Measurements from ENCODE around the gene ADAMTS12. TPM values are rescaled to one million over a fixed set of nuclear protein-coding genes. Genes with fewer than 3 reads are reported as not detected.

Gene ADAMTS12
- polyA plus RNA-seq, 1 experiment: 46.8 TPM

DNA sequence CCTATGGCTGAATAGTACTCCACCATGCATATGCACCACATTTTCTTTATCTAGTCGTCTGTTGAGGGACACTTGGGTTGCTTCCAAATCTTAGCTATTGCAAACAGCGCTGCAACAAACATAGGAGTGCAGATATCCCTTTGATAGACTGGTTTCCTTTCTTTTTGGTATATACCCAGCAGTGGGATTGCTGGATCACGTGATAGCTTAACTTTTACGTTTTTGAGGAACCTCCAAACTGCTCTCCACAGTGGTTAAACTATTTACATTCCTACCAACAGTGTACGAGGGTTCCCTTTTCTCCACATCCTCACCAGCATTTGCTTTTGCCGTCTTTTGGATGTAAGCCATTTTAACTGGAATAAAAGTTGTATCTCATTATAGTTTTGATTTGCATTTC is 308.5 kb downstream of the ADAMTS12 start:
- no peak for DNase-seq (ENCODE audit: low read depth, low spot score)
- ChIA-PET CTCF (no interaction called here), POLR2A (no interaction called here)
- H3K27ac ChIP-seq (ENCODE audit: low read depth, low read length): no peak overlapping the region
- no peak overlapping the region for H3K4me3 ChIP-seq (ENCODE audit: low read depth, low read length)
- H3K9me3 ChIP-seq (ENCODE audit: control insufficient read depth, insufficient read depth, low read length): no peaks in the 10 kb centered on the region
- TF ChIP-seq, protein P1, sequence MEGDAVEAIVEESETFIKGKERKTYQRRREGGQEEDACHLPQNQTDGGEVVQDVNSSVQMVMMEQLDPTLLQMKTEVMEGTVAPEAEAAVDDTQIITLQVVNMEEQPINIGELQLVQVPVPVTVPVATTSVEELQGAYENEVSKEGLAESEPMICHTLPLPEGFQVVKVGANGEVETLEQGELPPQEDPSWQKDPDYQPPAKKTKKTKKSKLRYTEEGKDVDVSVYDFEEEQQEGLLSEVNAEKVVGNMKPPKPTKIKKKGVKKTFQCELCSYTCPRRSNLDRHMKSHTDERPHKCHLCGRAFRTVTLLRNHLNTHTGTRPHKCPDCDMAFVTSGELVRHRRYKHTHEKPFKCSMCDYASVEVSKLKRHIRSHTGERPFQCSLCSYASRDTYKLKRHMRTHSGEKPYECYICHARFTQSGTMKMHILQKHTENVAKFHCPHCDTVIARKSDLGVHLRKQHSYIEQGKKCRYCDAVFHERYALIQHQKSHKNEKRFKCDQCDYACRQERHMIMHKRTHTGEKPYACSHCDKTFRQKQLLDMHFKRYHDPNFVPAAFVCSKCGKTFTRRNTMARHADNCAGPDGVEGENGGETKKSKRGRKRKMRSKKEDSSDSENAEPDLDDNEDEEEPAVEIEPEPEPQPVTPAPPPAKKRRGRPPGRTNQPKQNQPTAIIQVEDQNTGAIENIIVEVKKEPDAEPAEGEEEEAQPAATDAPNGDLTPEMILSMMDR (IDR thresholded peaks at IDR 0.05; ENCODE audit: low read depth, low read length): no peak
- H3K27me3 ChIP-seq (ENCODE audit: control insufficient read depth, insufficient read depth, low read length): no peaks in the 10 kb centered on the region

DNA sequence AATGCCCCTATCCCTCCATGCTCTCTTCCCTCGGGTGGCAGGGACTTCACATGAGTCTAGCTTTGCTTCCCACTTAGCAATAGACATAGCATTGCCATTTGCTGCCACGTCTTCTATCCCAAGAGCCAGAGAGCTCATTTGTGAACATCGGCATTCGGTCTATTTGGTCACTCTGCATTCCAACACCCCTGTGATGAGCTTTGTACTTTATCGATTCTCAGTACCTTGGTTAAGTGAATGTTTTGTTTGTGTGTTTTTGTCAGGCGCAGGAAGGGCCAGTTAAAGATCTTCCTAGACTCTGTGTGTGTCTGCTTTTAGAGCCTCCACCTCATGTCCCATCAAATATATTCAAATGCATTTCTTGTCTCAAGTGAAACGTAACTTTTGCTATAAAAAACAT is 309.4 kb downstream of the ADAMTS12 start:
- POLR2A ChIA-PET: no interaction called here
- TF ChIP-seq, protein P1 (IDR thresholded peaks at IDR 0.05; ENCODE audit: low read depth, low read length): no peak
- CTCF ChIA-PET: no interaction called here

DNA sequence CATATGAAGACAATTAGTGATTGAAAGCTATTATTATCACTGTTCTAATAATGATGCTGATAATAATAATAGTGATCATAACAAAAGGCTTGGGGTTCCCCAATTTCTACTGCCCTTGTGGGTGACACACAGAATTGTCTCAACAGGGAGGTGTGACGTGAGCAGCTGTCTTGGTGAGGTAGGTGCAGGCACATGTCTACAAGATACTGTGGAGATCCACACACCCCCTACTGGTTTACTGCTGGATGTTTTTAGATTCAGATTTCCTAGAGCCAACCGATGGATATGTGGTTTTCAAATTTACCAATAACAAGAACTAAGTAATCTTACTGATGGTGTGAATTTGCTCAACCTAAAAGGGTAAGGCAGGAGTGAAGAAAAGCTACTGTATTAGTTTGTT is 312.0 kb downstream of the ADAMTS12 start:
- CTCF ChIA-PET: interaction anchor here (1.3 kb wide), 1 partner anchor 10 kb away, joined by 3 read pairs; no protein-coding TSS in a partner anchor
- TF ChIP-seq, protein P1 (IDR thresholded peaks at IDR 0.05; ENCODE audit: low read depth, low read length): no peak
- no peaks in the 10 kb centered on the region for H3K27me3 ChIP-seq (ENCODE audit: control insufficient read depth, insufficient read depth, low read length)
- DNase-seq (ENCODE audit: low read depth, low spot score): no peak
- no peak overlapping the region for H3K4me3 ChIP-seq (ENCODE audit: low read depth, low read length)
- H3K27ac ChIP-seq (ENCODE audit: low read depth, low read length): no peak overlapping the region
- POLR2A ChIA-PET: no interaction called here
- H3K9me3 ChIP-seq (ENCODE audit: control insufficient read depth, insufficient read depth, low read length): no peaks in the 10 kb centered on the region

More for the DNA sequence above, 309.4 kb downstream of the ADAMTS12 start:
- no peaks in the 10 kb centered on the region for H3K27me3 ChIP-seq (ENCODE audit: control insufficient read depth, insufficient read depth, low read length)
- no peaks in the 10 kb centered on the region for H3K9me3 ChIP-seq (ENCODE audit: control insufficient read depth, insufficient read depth, low read length)
- H3K27ac ChIP-seq (ENCODE audit: low read depth, low read length): no peak overlapping the region
- no peak for DNase-seq (ENCODE audit: low read depth, low spot score)
- H3K4me3 ChIP-seq (ENCODE audit: low read depth, low read length): no peak overlapping the region

DNA sequence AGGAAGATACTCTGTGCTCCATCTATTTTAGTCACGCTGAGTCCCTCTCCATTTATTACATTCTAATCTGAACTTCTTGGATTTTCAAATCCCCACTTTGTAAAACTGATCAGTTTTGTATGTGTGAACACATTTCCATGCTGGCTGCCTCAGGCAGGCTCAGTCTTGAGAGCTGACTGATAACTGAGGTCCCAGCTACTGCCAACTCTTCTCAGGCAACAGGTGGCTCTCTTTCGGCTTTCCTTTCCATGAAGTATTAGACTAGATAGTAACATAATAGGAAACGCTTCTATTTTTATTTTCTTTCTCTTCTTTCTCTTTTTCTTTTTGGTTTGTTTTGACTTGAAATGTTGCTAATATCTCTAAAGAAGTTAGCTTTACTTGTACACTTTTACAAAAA is 312.6 kb downstream of the ADAMTS12 start:
- POLR2A ChIA-PET: no interaction called here
- Histone ChIP-seq H3K4me3 (ENCODE audit: low read depth, low read length) (no peak overlapping the region), H3K9me3 (ENCODE audit: control insufficient read depth, insufficient read depth, low read length) (no peaks in the 10 kb centered on the region), H3K27ac (ENCODE audit: low read depth, low read length) (no peak overlapping the region), H3K27me3 (ENCODE audit: control insufficient read depth, insufficient read depth, low read length) (no peaks in the 10 kb centered on the region)
- TF ChIP-seq, protein P1 (IDR thresholded peaks at IDR 0.05; ENCODE audit: low read depth, low read length): no peak
- DNase-seq (ENCODE audit: low read depth, low spot score): no peak
- CTCF ChIA-PET: interaction anchor here (1.3 to 2.8 kb wide), 2 partner anchors 10 to 391 kb away, joined by 3 to 7 read pairs; no protein-coding TSS in a partner anchor

DNA sequence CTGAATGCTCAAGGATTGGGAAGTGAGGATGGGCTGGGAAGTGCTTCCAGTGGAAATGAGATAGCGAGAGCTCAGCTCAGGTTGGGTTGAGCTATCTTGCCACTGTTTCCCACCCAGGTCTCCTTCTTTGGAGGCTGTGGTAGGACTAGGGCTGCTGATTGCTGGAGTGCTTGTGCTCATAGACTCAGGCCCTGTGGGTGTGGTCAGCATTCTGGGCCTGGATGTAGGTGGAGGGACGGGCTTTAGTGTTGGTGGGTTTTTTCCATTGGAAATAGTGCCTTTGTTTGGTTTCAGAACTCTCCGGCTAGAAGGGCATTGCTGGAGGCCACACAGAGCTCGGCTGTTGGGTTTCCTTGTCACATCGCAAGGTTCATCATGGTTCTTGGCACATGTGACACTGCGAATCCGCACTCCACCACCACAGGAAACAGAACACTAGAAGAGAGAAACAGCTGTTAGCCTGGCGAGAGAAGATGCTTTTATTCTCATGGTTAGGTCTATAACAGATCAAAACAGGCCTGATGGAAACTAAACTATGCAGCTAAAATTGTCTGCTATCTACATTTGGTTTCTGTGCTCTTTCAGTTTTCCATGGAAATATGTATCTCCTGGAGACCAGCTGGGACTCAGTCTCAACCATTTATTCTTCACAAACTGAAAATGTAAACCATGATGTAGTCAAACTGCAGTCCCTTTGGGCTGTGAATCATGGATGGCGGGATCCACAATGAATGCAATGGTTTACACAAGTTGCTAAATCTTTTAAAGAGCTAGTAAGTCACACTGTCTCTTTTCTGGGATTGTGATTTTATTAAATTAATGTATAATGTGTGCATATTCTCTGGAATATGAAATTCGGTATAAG is 314.8 kb downstream of the ADAMTS12 start:
- H3K4me3 ChIP-seq (ENCODE audit: low read depth, low read length): no peak overlapping the region
- TF ChIP-seq, protein P1 (IDR thresholded peaks at IDR 0.05; ENCODE audit: low read depth, low read length): no peak
- ChIA-PET CTCF (interaction anchor here (0.9 to 2.8 kb wide), 2 partner anchors 44 to 393 kb away, joined by 5 to 7 read pairs; no protein-coding TSS in a partner anchor), POLR2A (no interaction called here)
- no peaks in the 10 kb centered on the region for H3K9me3 ChIP-seq (ENCODE audit: control insufficient read depth, insufficient read depth, low read length)
- peak; percentile 16 for DNase-seq (ENCODE audit: low read depth, low spot score)
- no peaks in the 10 kb centered on the region for H3K27me3 ChIP-seq (ENCODE audit: control insufficient read depth, insufficient read depth, low read length)
- H3K27ac ChIP-seq (ENCODE audit: low read depth, low read length): peak overlapping the region; percentile 21
